Sigmoid colon (tissue), 4 donors: ENCODE measurements around the gene RHBDD3.

Source experiments
- CTCF ChIP-seq, 4 experiments: fragments of 450-650 bp in 3 of 4; fragments of 200-600 bp in 1 of 4; IDR thresholded peaks; one replicate each; pipeline ENCODE4 v1.5.1; 2016 to 2019; ENCODE audit warnings: antibody characterized with exemption in 4 of 4, mild to moderate bottlenecking in 3 of 4, moderate library complexity in 2 of 4
- POLR2A ChIP-seq, 2 donors: fragments of 450-650 bp; IDR thresholded peaks; one replicate each; pipeline ENCODE4 v1.6.1; 2016; ENCODE audit warnings: antibody characterized with exemption in 2 of 2, mild to moderate bottlenecking in 2 of 2, moderate library complexity in 2 of 2
- POLR2AphosphoS5 ChIP-seq, 4 donors: sonication (generic); formaldehyde crosslinking; IDR thresholded peaks; one replicate each; pipeline ENCODE4 v1.6.1; 2017; ENCODE audit warnings: antibody characterized with exemption in 4 of 4

GRCh38 chr22:29226351-29226981 lies 41.3 kb downstream of the RHBDD3 start:
- TF ChIP-seq POLR2A (IDR thresholded peaks at IDR 0.05) (no peak), CTCF (IDR thresholded peaks at IDR 0.05) (no peak), POLR2AphosphoS5 (IDR thresholded peaks at IDR 0.05) (no peak)
